IPS-11a (cell line): ENCODE results near the gene FREM1.
"Not testable (repeated sequence)": the region's sequence is repeated elsewhere in the genome, so short reads cannot be mapped to it uniquely, and the experiment has no call there.

ENCODE experiments used
- H3K4me3 ChIP-seq: one replicate; pipeline ENCODE4 v1.5.1; 2013; ENCODE audit warnings: low read depth, low read length, control low read depth

FREM1 gene, protein sequence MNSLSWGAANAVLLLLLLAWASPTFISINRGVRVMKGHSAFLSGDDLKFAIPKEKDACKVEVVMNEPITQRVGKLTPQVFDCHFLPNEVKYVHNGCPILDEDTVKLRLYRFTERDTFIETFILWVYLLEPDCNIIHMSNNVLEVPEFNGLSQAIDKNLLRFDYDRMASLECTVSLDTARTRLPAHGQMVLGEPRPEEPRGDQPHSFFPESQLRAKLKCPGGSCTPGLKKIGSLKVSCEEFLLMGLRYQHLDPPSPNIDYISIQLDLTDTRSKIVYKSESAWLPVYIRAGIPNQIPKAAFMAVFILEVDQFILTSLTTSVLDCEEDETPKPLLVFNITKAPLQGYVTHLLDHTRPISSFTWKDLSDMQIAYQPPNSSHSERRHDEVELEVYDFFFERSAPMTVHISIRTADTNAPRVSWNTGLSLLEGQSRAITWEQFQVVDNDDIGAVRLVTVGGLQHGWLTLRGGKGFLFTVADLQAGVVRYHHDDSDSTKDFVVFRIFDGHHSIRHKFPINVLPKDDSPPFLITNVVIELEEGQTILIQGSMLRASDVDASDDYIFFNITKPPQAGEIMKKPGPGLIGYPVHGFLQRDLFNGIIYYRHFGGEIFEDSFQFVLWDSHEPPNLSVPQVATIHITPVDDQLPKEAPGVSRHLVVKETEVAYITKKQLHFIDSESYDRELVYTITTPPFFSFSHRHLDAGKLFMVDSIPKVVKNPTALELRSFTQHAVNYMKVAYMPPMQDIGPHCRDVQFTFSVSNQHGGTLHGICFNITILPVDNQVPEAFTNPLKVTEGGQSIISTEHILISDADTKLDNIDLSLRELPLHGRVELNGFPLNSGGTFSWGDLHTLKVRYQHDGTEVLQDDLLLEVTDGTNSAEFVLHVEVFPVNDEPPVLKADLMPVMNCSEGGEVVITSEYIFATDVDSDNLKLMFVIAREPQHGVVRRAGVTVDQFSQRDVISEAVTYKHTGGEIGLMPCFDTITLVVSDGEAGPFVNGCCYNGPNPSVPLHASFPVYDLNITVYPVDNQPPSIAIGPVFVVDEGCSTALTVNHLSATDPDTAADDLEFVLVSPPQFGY (N-terminal part only)

GRCh38 chr9:14909961-14910805, at the start of gene FREM1:
FREM1 (minus strand) TSS chr9:14910428; CDS start chr9:14868977, 41,451 bp downstream.
- peak within 1 kb of the TSS; percentile 6 for H3K4me3 ChIP-seq

GRCh38 chr9:14958989-14959388, 48.8 kb upstream of the FREM1 start:
- no peak overlapping the region for H3K4me3 ChIP-seq

DNA sequence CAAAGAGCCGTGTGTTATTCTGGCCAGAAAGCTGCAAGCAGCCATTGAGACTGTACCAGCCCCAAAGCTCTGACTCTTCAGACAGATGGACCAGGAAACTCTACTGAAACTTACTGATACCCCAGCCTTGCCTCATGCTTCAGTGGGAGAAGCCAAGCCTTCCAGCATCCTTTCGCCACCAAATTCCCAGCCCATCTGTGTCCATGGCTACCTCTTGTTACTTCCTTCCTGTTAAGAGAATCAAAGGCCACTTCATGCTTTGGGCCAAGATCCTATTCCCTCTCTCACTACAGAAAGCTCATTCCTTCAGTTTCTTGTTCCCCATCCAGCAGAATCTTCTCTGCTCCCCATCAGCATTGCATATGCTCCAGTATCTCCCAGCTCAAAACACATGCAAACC, 46.9 kb upstream of the FREM1 start:
- H3K4me3 ChIP-seq, result no peak overlapping the region

- no peak overlapping the region for H3K4me3 ChIP-seq
These were observed 46.0 kb upstream of the FREM1 start for GRCh38 chr9:14956208-14956607.

GRCh38 chr9:14945351-14945750, 35.1 kb upstream of the FREM1 start:
- H3K4me3 ChIP-seq, result no peak overlapping the region

DNA sequence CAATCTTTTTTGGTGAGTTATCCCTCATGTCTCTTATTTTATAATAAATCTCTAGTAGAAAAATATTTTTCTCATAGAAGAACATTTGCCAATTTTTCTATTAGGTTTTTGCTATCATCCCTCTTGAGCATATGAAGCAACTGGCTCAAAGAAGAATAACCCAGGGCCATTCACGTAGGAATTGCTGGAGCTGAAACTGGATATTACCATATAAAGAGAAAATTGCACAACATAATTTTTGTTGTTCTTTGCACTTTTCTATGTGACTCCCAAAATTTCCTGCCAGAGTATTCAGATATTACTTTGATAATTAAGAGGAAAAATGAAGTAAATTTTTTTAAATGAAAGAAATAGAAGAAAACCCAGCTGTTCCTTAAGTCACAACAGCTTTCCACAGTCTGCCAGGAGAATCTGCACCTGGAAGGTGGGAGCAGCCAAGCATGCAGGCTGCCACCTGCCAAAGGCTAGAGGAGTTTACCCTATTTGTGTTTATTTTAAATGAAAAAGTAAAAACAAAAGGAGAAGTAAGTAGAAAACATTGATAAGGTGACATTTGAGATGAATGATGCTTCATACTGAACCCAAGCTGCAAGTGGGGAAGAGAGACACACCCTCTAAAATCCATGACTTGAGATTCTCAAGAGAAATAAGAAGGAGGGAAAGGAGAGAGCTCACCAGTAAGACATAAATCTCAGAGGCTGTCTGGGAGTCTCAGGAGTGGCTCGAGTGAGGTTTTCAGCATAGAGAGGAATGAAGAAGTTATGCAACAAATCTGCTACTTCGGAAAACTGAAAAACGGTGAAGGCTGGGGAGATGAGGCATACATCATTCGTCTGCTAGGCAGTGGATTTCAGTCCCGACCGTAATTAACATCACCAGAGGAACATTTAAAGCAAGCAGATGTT, 31.5 kb upstream of the FREM1 start:
- no peak overlapping the region for H3K4me3 ChIP-seq

DNA sequence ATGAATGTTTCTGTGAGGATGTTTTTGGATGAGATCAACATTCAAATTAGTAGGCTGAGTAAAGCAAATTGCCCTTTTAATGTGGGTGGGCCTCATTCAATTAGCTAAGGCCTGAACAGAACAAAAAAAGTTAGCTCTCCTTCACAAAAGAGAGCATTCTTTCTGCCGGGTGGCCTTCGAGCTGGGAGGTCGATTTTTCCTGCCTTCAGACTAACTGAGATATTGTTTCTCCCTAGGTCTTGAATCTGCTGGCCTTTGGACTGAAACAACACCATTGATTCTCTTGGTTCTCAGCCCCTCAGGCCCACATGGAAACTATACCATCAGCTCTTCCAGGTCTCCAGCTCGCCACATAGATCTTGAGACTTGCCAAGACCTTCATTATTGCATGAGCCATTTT, 29.1 kb upstream of the FREM1 start:
- H3K4me3 ChIP-seq, result no peak overlapping the region

- no peak overlapping the region for H3K4me3 ChIP-seq
These were observed 27.0 kb upstream of the FREM1 start for GRCh38 chr9:14937216-14937615.

DNA sequence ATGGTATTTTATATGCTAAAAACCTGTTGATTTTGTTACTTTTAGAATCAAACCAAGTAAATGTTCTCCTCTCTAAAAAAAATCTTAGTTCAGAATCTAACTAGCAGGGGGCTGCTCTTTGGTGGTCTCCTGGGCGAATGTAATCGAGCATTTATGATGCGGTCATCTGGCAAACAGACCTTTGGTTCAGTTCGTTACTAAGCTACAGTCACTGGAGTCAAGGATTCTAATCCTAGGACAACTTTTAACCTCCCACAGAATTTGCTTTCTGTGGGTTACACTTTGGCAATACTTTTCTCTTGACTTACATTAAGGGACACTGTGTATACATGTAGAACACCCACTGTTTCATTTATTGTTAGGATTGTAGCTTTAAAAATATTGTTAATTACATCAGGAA, 26.3 kb upstream of the FREM1 start:
- H3K4me3 ChIP-seq, result no peak overlapping the region

- no peak overlapping the region for H3K4me3 ChIP-seq
These were observed 25.7 kb upstream of the FREM1 start for GRCh38 chr9:14935964-14936363.

- no peak overlapping the region for H3K4me3 ChIP-seq
These were observed 25.0 kb upstream of the FREM1 start for GRCh38 chr9:14935106-14935751.

DNA sequence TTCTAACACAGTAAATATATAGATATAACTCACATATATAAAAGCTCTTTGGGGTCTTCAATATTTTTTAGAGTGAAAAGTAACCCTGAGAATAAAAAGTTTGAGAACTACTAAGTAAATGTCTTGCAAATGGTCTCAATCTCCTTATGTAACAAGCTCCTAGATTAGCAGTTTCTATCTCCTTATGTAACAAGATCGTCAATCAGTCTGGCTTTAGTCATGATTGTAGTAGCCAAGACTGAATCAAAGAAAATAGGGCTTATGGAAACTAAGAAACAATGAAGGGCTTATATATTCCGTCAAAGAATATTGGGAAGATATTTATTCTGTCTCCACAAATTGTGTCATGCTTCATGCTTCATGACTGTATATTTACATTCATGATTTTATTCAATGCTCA, 22.4 kb upstream of the FREM1 start:
- H3K4me3 ChIP-seq, result no peak overlapping the region

- no peak overlapping the region for H3K4me3 ChIP-seq
These were observed 22.0 kb upstream of the FREM1 start for GRCh38 chr9:14932231-14932630.

DNA sequence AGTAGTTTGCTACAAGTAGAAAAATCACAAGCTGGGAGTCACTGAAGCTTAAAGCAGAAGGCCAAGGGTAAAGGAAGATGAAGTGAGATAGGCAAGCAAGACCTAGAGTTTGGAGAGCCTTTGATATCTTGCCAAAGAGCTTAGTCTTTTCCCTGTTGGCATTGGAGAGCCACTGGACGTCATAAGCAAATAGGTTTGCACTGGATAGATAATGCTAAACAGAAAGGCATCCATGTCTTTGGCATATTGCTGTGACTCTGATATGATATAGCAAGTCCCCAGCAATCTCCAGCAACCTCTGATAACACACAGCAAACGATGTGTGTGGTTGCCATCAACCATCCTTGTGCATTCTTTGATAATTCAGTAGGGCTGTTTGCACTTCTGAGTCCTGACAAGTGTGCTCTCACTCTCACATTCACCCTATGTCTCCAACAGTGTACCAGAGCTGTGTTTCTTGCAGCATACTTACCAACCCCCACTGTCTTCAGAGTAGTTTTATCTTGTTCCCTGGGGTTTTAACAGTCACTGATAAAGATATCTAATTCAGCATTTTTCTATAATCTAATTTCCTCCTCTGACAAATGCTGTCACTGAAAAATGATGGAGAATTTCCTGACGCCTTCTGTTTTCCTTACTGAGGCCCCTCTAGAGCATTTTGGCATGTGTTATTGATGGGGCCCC, 16.9 kb upstream of the FREM1 start:
- no peak overlapping the region for H3K4me3 ChIP-seq

DNA sequence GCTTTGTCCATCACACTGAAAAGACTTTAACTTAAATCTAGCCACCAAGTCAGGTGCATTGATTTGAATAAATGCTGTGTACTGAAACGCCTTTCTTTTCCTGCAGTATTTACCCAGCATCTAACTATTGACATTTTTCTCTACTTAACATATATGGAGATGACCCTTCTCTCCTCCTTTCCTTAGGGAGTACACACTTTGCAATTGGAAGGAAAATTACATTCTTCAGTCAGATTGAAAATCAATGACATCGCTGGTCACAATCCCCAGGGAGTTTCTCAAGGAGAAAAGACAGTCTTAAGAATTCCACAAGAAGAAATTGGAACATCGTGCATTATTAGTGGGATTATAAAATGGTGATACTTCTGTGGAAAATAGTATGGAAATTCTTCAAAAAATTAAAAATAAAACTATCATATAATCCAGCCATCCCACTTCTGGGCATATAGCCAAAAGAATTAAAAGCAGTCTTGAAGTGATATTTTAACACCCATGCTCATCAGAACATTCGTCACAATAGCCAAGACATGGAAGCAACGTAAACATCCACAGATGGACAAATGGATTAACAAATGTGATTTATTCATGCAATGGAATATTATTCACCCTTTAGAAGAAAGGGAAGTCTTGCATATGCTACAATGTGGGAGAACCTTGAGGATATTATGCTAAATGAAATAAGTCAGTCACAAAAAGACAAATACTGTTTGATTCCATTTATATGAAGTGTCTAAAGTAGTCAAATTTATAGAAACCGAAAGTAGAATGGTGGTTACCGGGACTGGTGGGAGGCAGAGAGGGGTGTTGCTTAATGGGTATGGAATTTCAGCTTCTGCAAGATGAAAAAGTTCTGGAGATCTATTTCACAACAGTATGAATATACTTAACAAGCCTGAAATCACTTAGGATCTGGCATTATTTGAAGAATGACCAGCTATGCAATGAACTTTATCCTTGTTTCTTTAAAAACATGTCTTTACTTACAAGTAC, 14.3 kb upstream of the FREM1 start:
- H3K4me3 ChIP-seq, result no peak overlapping the region

GRCh38 chr9:14923701-14924100, 13.5 kb upstream of the FREM1 start:
- H3K4me3 ChIP-seq, result no peak overlapping the region

- not testable (repeated sequence) for H3K4me3 ChIP-seq
These were observed 10.6 kb upstream of the FREM1 start for GRCh38 chr9:14920805-14921204.
